ENCODE results near the gene EPB41L4B. TPM values are rescaled to one million over a fixed set of nuclear protein-coding genes. Genes with fewer than 3 reads are reported as not detected.

The EPB41L4B gene
- total and polyA plus RNA-seq, 12 donors, result 0.20 to 15.2 (median 4.4) TPM

GRCh38 chr9:109167716-109168115, 153.1 kb downstream of the EPB41L4B start:
- Histone ChIP-seq H3K4me1 (no peaks in the 10 kb centered on the region), H3K9me3 (peaks cover 0 to 10% (median 0%) of the 10 kb centered on the region in 11 donors), H3K27me3 (peaks cover 0 to 65% (median 40%) of the 10 kb centered on the region in 7 donors), H3K27ac (no peak overlapping the region), H3K36me3 (no peaks in the 10 kb centered on the region), H3K4me3 (no peak overlapping the region)
- no peak for TF ChIP-seq CTCF (IDR thresholded peaks at IDR 0.05)
- DNase-seq, result no peak
- ATAC-seq, result no peak
- WGBS, 2 donors, result 91 to 92% methylated on average over 5 of the region's 5 CpGs
- intact Hi-C loops (cut with DNase I), result no loop called here

- ATAC-seq, result peak in 1 of 8 donors; percentile 33
- 5 to 11% methylated on average over 34 to 85 of the region's 86 CpGs for WGBS, 2 donors
Measured at GRCh38 chr9:109166771-109167601, 153.9 kb downstream of the EPB41L4B start, which contains the start of gene FRRS1L. TSS of gene FRRS1L (minus strand) at chr9:109167249. CDS start at chr9:109167138, 111 bp downstream.

GRCh38 chr9:109166171-109166770, 154.6 kb downstream of the EPB41L4B start:
- Histone ChIP-seq H3K4me1 (no peaks in the 10 kb centered on the region), H3K4me3 (no peak overlapping the region), H3K9me3 (peaks cover 0 to 10% (median 0%) of the 10 kb centered on the region in 11 donors), H3K27me3 (peaks cover 0 to 55% (median 40%) of the 10 kb centered on the region in 7 donors), H3K36me3 (no peaks in the 10 kb centered on the region), H3K27ac (no peak overlapping the region)
- WGBS, 2 donors, result 75 to 80% methylated on average over 16 of the region's 16 CpGs
- DNase-seq (no peak), ATAC-seq (peak in 1 of 8 donors; percentile 59)
- TF ChIP-seq CTCF (IDR thresholded peaks at IDR 0.05), result no peak
- intact Hi-C loops (cut with DNase I), result no loop called here

More at GRCh38 chr9:109166771-109167601, 153.9 kb downstream of the EPB41L4B start, which contains the start of gene FRRS1L:
- no peak for DNase-seq
- Histone ChIP-seq H3K4me1 (no peaks in the 10 kb centered on the region), H3K27me3 (peaks cover 0 to 62% (median 40%) of the 10 kb centered on the region in 7 donors), H3K9me3 (peaks cover 0 to 10% (median 0%) of the 10 kb centered on the region in 11 donors), H3K27ac (no peak within 1 kb of the TSS), H3K36me3 (no peaks in the 10 kb centered on the region), H3K4me3 (peak within 1 kb of the TSS in 3 of 10 donors; percentile 13 to 28 (median 17))
- intact Hi-C loops (cut with DNase I), result no loop called here
- TF ChIP-seq CTCF (IDR thresholded peaks at IDR 0.05), result no peak

GRCh38 chr9:109164042-109164441, 156.8 kb downstream of the EPB41L4B start:
- intact Hi-C loops (cut with DNase I), result no loop called here
- Histone ChIP-seq H3K27ac (no peak overlapping the region), H3K4me3 (no peak overlapping the region), H3K27me3 (peaks cover 0 to 42% (median 36%) of the 10 kb centered on the region in 7 donors), H3K36me3 (no peaks in the 10 kb centered on the region), H3K4me1 (no peaks in the 10 kb centered on the region), H3K9me3 (peaks cover 0 to 10% (median 0%) of the 10 kb centered on the region in 11 donors)
- DNase-seq, result no peak
- no peak for TF ChIP-seq CTCF (IDR thresholded peaks at IDR 0.05)
- 76 to 87% methylated on average over 5 of the region's 5 CpGs for WGBS, 2 donors
- ATAC-seq, result no peak

Data from heart right ventricle (tissue), 16 donors.